Osteocyte (in vitro differentiated cells): ENCODE data around the gene CDH12. TPM values are rescaled to one million over a fixed set of nuclear protein-coding genes. Genes with fewer than 3 reads are reported as not detected.

Experiments used
- DNase-seq: peaks from one replicate; pipeline ENCODE4 v3.0.0; 2021; ENCODE audit warnings: mixed read lengths; ENCODE audit not compliant: unreplicated experiment; ENCODE audit errors: extremely low spot score
- H3K27ac Mint-ChIP-seq: one replicate; pipeline ENCODE4 v1.8.0; 2021; ENCODE audit warnings: mild to moderate bottlenecking, mixed read lengths; ENCODE audit not compliant: unreplicated experiment
- H3K27me3 Mint-ChIP-seq: one replicate; pipeline ENCODE4 v1.8.0; 2021; ENCODE audit warnings: mixed read lengths; ENCODE audit not compliant: unreplicated experiment
- H3K36me3 Mint-ChIP-seq: one replicate; pipeline ENCODE4 v1.8.0; 2021; ENCODE audit warnings: mixed read lengths; ENCODE audit not compliant: unreplicated experiment
- H3K4me1 Mint-ChIP-seq: one replicate; pipeline ENCODE4 v1.8.0; 2021; ENCODE audit warnings: mixed read lengths; ENCODE audit not compliant: unreplicated experiment
- H3K4me3 Mint-ChIP-seq: one replicate; pipeline ENCODE4 v1.8.0; 2021; ENCODE audit warnings: mild to moderate bottlenecking, moderate library complexity, mixed read lengths; ENCODE audit not compliant: unreplicated experiment
- H3K9me3 Mint-ChIP-seq: one replicate; pipeline ENCODE4 v1.8.0; 2021; ENCODE audit warnings: mixed read lengths; ENCODE audit not compliant: unreplicated experiment
- total RNA-seq: library from RNA; stranded (reverse); gene quantifications from 2 replicates; pipeline ENCODE4 v1.2.1, GENCODE V29; 2021
- TF ChIP-seq, protein P1 (sequence below): fragments of 200-600 bp; sonication (generic); IDR thresholded peaks from 2 replicates; pipeline ENCODE4 v1.5.0; 2021; ENCODE audit warnings: antibody characterized with exemption, mild to moderate bottlenecking, moderate library complexity

CDH12 gene
- total RNA-seq, 1 donor from 2014 or later = not detected

DNA sequence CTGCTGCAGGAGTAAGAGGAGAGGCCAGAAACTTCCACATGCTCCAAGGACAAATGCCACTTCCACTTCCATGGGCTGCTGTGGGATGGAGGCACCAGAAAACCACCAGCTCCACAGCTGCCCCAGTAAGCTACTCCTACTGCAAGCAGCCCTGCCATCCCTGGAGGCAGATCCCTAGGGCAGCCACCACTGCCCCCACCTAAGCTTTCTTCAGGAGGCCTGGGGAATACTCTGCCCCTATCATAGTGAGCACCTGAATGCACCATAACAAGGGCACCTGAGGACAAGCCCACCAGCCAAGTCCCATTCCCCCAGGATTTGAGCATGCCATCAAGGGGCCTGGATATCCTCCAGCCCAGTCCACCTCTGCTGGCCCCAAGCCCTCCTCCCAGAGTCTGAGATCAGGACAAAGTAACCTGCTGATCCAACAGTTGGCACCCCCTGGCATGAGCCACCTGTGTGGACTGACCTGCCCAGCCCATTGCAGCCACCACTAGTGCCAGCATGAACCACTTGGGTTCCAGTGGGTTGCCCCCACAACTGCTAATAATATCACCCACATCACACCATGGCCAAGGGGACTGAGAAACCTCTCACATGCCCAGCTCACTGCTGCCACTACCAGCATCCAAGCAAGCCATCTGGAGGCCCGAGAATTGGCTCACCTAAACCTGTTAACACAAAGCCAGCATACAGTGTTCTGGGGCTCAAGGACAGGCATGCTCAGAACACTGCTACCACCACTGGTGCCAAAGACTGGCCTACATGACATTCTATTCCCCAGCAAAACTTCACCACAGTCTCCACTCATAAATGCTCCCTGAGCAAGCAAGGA is 480.1 kb downstream of the CDH12 start:
- TF ChIP-seq, protein P1, sequence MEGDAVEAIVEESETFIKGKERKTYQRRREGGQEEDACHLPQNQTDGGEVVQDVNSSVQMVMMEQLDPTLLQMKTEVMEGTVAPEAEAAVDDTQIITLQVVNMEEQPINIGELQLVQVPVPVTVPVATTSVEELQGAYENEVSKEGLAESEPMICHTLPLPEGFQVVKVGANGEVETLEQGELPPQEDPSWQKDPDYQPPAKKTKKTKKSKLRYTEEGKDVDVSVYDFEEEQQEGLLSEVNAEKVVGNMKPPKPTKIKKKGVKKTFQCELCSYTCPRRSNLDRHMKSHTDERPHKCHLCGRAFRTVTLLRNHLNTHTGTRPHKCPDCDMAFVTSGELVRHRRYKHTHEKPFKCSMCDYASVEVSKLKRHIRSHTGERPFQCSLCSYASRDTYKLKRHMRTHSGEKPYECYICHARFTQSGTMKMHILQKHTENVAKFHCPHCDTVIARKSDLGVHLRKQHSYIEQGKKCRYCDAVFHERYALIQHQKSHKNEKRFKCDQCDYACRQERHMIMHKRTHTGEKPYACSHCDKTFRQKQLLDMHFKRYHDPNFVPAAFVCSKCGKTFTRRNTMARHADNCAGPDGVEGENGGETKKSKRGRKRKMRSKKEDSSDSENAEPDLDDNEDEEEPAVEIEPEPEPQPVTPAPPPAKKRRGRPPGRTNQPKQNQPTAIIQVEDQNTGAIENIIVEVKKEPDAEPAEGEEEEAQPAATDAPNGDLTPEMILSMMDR = no peak
- Mint-ChIP-seq H3K27me3 (no peaks in the 10 kb centered on the region), H3K4me3 (no peak overlapping the region), H3K9me3 (peaks cover 12% of the 10 kb centered on the region), H3K36me3 (no peaks in the 10 kb centered on the region), H3K4me1 (no peaks in the 10 kb centered on the region), H3K27ac (no peak overlapping the region)
- no peak for DNase-seq

DNA sequence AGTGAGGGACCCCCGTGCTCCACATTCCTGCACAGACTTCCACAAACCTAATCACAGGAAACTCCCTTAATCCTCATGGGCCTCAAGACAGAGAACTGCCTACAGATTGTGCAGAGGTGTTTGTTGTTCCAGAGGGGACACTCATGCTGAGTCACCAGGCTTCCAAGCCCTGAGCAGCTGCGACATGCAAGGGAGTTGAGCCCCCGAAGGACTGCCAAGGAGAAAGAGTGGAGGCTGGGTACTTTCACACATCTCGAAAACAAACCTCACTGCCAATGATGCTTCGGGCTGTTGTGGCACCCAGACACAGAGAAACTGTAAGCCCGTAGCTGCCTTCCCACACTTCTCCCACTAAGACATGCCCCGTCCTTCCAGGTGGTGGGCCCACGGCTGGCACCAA is 480.8 kb downstream of the CDH12 start:
- H3K27me3 Mint-ChIP-seq = no peaks in the 10 kb centered on the region
- DNase-seq = no peak
- no peak overlapping the region for H3K27ac Mint-ChIP-seq
- H3K4me3 Mint-ChIP-seq = no peak overlapping the region
- no peaks in the 10 kb centered on the region for H3K36me3 Mint-ChIP-seq
- TF ChIP-seq, protein P1 = no peak
- no peaks in the 10 kb centered on the region for H3K4me1 Mint-ChIP-seq
- H3K9me3 Mint-ChIP-seq = peaks cover 12% of the 10 kb centered on the region

DNA sequence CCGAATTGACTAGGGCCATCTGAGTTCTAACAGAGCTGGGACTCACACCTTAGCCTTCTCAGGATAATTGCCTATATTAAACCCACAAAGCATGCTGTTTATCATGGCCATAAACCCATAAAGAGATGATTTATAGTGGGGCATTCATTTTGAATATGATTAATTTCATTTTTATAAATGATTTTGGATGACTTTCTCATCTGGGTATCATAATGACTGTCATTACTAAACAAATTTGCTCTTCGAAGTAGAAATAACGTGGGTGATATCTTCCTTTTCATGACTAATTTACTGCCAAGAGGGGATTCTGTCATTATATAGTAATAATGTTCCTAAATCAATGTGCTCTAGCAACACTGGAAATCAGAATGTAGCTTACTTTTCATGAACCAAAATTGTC is 498.2 kb downstream of the CDH12 start:
- TF ChIP-seq, protein P1 = no peak
- H3K4me3 Mint-ChIP-seq = no peak overlapping the region

DNA sequence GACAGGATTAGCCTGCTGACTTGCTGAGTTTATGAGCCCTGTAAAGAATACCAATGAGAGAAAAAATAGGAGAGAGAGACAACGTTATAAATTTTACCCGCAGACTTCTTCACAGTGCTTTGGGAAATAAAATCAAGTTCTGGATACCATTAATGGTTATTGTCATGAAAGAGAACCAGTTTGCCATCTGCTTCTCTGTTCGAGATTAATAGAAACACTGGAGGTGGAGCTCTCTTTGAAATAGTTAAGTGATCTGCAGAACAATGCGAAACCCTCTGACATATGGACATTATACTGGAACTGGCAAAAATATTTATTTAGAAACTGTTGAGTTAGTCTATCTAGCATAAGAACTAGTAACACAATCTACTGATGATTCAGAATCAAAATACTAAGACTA is 500.7 kb downstream of the CDH12 start:
- no peaks in the 10 kb centered on the region for H3K36me3 Mint-ChIP-seq
- DNase-seq = no peak
- H3K27ac Mint-ChIP-seq = no peak overlapping the region
- H3K4me3 Mint-ChIP-seq = no peak overlapping the region
- H3K4me1 Mint-ChIP-seq = no peaks in the 10 kb centered on the region
- TF ChIP-seq, protein P1 = no peak
- H3K9me3 Mint-ChIP-seq = no peaks in the 10 kb centered on the region
- H3K27me3 Mint-ChIP-seq = no peaks in the 10 kb centered on the region

More for the DNA sequence above, 498.2 kb downstream of the CDH12 start:
- no peak for DNase-seq
- H3K36me3 Mint-ChIP-seq = no peaks in the 10 kb centered on the region
- H3K27ac Mint-ChIP-seq = no peak overlapping the region
- no peaks in the 10 kb centered on the region for H3K4me1 Mint-ChIP-seq
- H3K9me3 Mint-ChIP-seq = no peaks in the 10 kb centered on the region
- no peaks in the 10 kb centered on the region for H3K27me3 Mint-ChIP-seq

DNA sequence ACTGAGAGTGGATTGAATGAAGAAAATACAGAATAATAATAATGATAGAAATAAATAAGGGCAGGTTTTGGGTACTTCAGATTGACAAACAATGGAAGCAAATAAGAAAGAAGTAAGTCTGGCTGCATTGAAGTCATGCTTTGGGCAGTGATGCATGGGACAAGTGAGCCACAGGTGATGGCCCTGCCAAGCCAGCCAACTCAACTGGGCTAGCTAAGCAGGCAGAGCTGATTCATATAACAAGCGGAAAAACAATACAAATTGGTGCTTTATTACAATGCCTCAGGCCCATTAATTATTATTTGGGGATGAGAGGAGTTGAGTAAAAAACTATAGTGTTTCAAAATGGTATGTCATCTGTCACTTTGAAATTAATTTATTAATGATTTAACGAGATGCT is 502.0 kb downstream of the CDH12 start:
- no peak for DNase-seq
- Mint-ChIP-seq H3K4me3 (no peak overlapping the region), H3K27ac (no peak overlapping the region), H3K27me3 (no peaks in the 10 kb centered on the region), H3K9me3 (no peaks in the 10 kb centered on the region), H3K4me1 (no peaks in the 10 kb centered on the region), H3K36me3 (no peaks in the 10 kb centered on the region)
- TF ChIP-seq, protein P1 = no peak
